Endothelial cell of umbilical vein (primary cell): ENCODE measurements around the gene NACAD. TPM values are rescaled to one million over a fixed set of nuclear protein-coding genes. Genes with fewer than 3 reads are reported as not detected.

ENCODE experiments used
- BruUV-seq: library from RNA; stranded (reverse); fragments of 400-500 nt; replicated peaks from 2 replicates; lab custom pipeline; 2021; lab: Mats Ljungman, UMichigan
- CTCF ChIA-PET: fragments of 300-600, 350-600 bp; sonication (Branson Sonifier 250); formaldehyde crosslinking; loops from one replicate; lab custom pipeline; 2021; ENCODE audit warnings: antibody characterized with exemption, inconsistent platforms; lab: Charles Lee
- POLR2A ChIA-PET: fragments of 300-600, 350-600 bp; sonication (Branson Sonifier 250); formaldehyde crosslinking; loops from one replicate; lab custom pipeline; 2021; ENCODE audit warnings: antibody characterized with exemption, inconsistent platforms; lab: Charles Lee
- DNase-seq: peaks from one replicate; pipeline ENCODE4 v3.0.0-alpha.2; 2011; ENCODE audit warnings: low read depth, low spot score
- FAIRE-seq: peaks from 2 replicates; lab custom pipeline; 2011; peaks lifted over from hg19 to GRCh38; lab: Jason Lieb, UNC
- H2AFZ ChIP-seq: 2 replicates; pipeline ENCODE4 v1.6.0; 2012; ENCODE audit warnings: low read depth, low read length, control low read depth, inconsistent platforms
- H3K27ac ChIP-seq: 2 replicates; pipeline ENCODE4 v1.5.1; 2011; ENCODE audit warnings: low read depth, mild to moderate bottlenecking, control low read depth, low read length, moderate library complexity; ENCODE audit not compliant: insufficient read depth
- H3K27me3 ChIP-seq, 2 experiments: 2 replicates each; pipeline versions ENCODE4 v1.6.0 to v1.6.1; 2011; ENCODE audit warnings: low read length in 2 of 2, mixed read lengths in 1 of 2; ENCODE audit not compliant: control insufficient read depth in 2 of 2, insufficient read depth in 2 of 2
- H3K36me3 ChIP-seq, 2 experiments: 2 replicates in 1 of 2; 3 replicates in 1 of 2; pipeline ENCODE4 v1.5.1; 2011; ENCODE audit warnings: low read length in 2 of 2, mild to moderate bottlenecking in 1 of 2, moderate library complexity in 1 of 2; ENCODE audit not compliant: control insufficient read depth in 2 of 2, insufficient read depth in 2 of 2; ENCODE audit errors: extremely low read depth in 1 of 2
- H3K4me1 ChIP-seq: 3 replicates; pipeline ENCODE4 v1.5.1; 2011; ENCODE audit warnings: mild to moderate bottlenecking, low read length; ENCODE audit not compliant: control insufficient read depth, insufficient read depth; ENCODE audit errors: extremely low read depth
- H3K4me2 ChIP-seq: 2 replicates; pipeline ENCODE4 v1.6.1; 2011; ENCODE audit warnings: low read length, control low read depth, mixed read lengths; ENCODE audit not compliant: insufficient read depth
- H3K4me3 ChIP-seq, 3 experiments: fragments of 200-600 bp in 1 of 3; sonication (generic), shearing (Covaris generic) in 1 of 3; replicated peaks in 1 of 3; 2 replicates each; pipeline ENCODE4 v1.5.1; 2011 to 2016; ENCODE audit warnings: control low read depth in 3 of 3, low read length in 3 of 3, mild to moderate bottlenecking in 2 of 3, inconsistent platforms in 1 of 3, low read depth in 1 of 3, moderate library complexity in 1 of 3; ENCODE audit not compliant: insufficient read depth in 1 of 3
- H3K79me2 ChIP-seq: 2 replicates; pipeline ENCODE4 v1.6.0; 2012; ENCODE audit warnings: low read length, inconsistent platforms; ENCODE audit not compliant: control insufficient read depth, insufficient read depth
- H3K9ac ChIP-seq: replicated peaks from 2 replicates; pipeline ENCODE3; 2011; ENCODE audit warnings: low read length, control low read depth; ENCODE audit not compliant: insufficient read depth; ENCODE audit errors: extremely low read depth
- H3K9me1 ChIP-seq: replicated peaks from 3 replicates; pipeline ENCODE4 v1.6.0; 2011; ENCODE audit warnings: mild to moderate bottlenecking, low read length; ENCODE audit not compliant: control insufficient read depth, insufficient read depth; ENCODE audit errors: extremely low read depth
- H3K9me3 ChIP-seq: replicated peaks from 2 replicates; pipeline ENCODE4 v1.5.1; 2012; ENCODE audit warnings: low read length, inconsistent platforms; ENCODE audit not compliant: control insufficient read depth, insufficient read depth
- H4K20me1 ChIP-seq: replicated peaks from 2 replicates; pipeline ENCODE3; 2011; ENCODE audit warnings: mild to moderate bottlenecking, low read length; ENCODE audit not compliant: control insufficient read depth, insufficient read depth; ENCODE audit errors: extremely low read depth
- CTCF ChIP-seq, 2 donors: IDR thresholded peaks; 1 replicate in 1 of 2; 2 replicates in 1 of 2; pipeline ENCODE4 v1.5.1; 2011; ENCODE audit warnings: low read length in 2 of 2, mild to moderate bottlenecking in 2 of 2, moderate library complexity in 2 of 2, control low read depth in 1 of 2, inconsistent platforms in 1 of 2, low read depth in 1 of 2; ENCODE audit not compliant: insufficient read depth in 1 of 2; ENCODE audit errors: extremely low read depth in 1 of 2
- EZH2 ChIP-seq: IDR thresholded peaks from 2 replicates; pipeline ENCODE4 v1.6.1; 2012; ENCODE audit warnings: borderline replicate concordance, low read depth, mild to moderate bottlenecking, moderate library complexity, low read length, inconsistent platforms; ENCODE audit not compliant: severe bottlenecking
- GATA2 ChIP-seq: IDR thresholded peaks from 2 replicates; pipeline ENCODE4 v1.7.0; 2011; ENCODE audit warnings: low read depth, mild to moderate bottlenecking, moderate library complexity, mixed read lengths, low read length; ENCODE audit not compliant: insufficient read length, insufficient read depth
- JUN ChIP-seq: IDR thresholded peaks from 2 replicates; pipeline ENCODE4 v1.6.1; 2011; ENCODE audit warnings: borderline replicate concordance, low read depth; ENCODE audit not compliant: insufficient read length, insufficient read depth
- MYC ChIP-seq: IDR thresholded peaks from one replicate; pipeline ENCODE4 v1.6.1; 2011; ENCODE audit warnings: mild to moderate bottlenecking, low read depth, low read length
- POLR2A ChIP-seq: IDR thresholded peaks from 2 replicates; pipeline ENCODE4 v1.6.1; 2012; ENCODE audit warnings: low read depth, mild to moderate bottlenecking, control low read depth, low read length
- POLR2AphosphoS5 ChIP-seq: IDR thresholded peaks from 2 replicates; pipeline ENCODE4 v1.6.1; 2012; ENCODE audit warnings: low read depth, mild to moderate bottlenecking, control low read depth, low read length, moderate library complexity; ENCODE audit not compliant: insufficient read depth
- dilution Hi-C: fragments of 300-500 bp; cut with MboI; formaldehyde crosslinking; loops from one replicate; pipeline ENCODE4 v1.15.0; 2019; ENCODE audit warnings: low sequenced_read_pairs; ENCODE audit not compliant: extremely low pct_ligation_motif_present
- intact Hi-C: fragments of 100-400 bp; cut with micrococcal nuclease; formaldehyde crosslinking; loops from one replicate; pipeline ENCODE4 v1.10.0; 2022
- polyA plus RNA-seq, 4 experiments: library from polyadenylated mRNA; depleted of rRNA in 3 of 4; stranded (reverse) in 3 of 4; unstranded in 1 of 4; fragments of >200 nt; gene quantifications; 2 replicates each; pipeline versions ENCODE4 v1.2.1 to v1.2.3, GENCODE V29; 2011 to 2012; ENCODE audit warnings: missing spikeins in 1 of 4
- total RNA-seq: library from RNA; stranded (reverse); gene quantifications from 2 replicates; pipeline ENCODE4 v1.2.3, GENCODE V29; 2021
- TF ChIP-seq, protein P1 (sequence below): IDR thresholded peaks from 2 replicates; pipeline ENCODE4 v1.6.1; 2011; ENCODE audit not compliant: insufficient read depth, insufficient read length

NACAD gene
- total and polyA plus RNA-seq, 2 donors (not counting 3 experiments of a cell fraction or from before 2014, with no cell fraction given): 1.4 to 6.6 TPM

GRCh38 chr7:45055594-45056219 lies 33.1 kb downstream of the NACAD start:
- Histone ChIP-seq H3K79me2 (peaks cover 19% of the 10 kb centered on the region), H3K9me3 (no peaks in the 10 kb centered on the region), H2AFZ (no peak overlapping the region), H3K9ac (no peak overlapping the region), H4K20me1 (no peaks in the 10 kb centered on the region), H3K4me1 (no peaks in the 10 kb centered on the region), H3K9me1 (no peaks in the 10 kb centered on the region), H3K36me3 (no peaks in the 10 kb centered on the region), H3K27ac (no peak overlapping the region), H3K4me2 (no peak overlapping the region), H3K27me3 (no peaks in the 10 kb centered on the region), H3K4me3 (no peak overlapping the region)
- dilution Hi-C loops: no loop called here
- no TSS peak for BruUV-seq
- TF ChIP-seq POLR2A (no peak), POLR2AphosphoS5 (no peak), CTCF (IDR thresholded peaks at IDR 0.05; ENCODE audit: extremely low read depth in 1 of 2, insufficient read depth in 1 of 2, low read depth in 1 of 2, low read length in 2 of 2) (no peak), GATA2 (no peak), JUN (no peak), MYC (no peak), EZH2 (no peak)
- TF ChIP-seq, protein P1, sequence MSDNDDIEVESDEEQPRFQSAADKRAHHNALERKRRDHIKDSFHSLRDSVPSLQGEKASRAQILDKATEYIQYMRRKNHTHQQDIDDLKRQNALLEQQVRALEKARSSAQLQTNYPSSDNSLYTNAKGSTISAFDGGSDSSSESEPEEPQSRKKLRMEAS: no peak
- DNase-seq (no peak), FAIRE-seq (no peak)
- ChIA-PET POLR2A (no interaction called here), CTCF (interaction anchor here (3.7 kb wide), 1 partner anchor 82 kb away, joined by 9 read pairs; no protein-coding TSS in a partner anchor)
- intact Hi-C loops: no loop called here
